MCF 10A (cell line): Measurements from ENCODE around the gene TBC1D2B. TPM values are rescaled to one million over a fixed set of nuclear protein-coding genes. Genes with fewer than 3 reads are reported as not detected.

Experiments used
- BruUV-seq: library from RNA; stranded (reverse); fragments of 400-500 nt; replicated peaks from 2 replicates; lab custom pipeline; 2021; lab: Mats Ljungman, UMichigan
- CTCF ChIA-PET: fragments of 300-600 bp; sonication (Branson Sonifier 250); formaldehyde crosslinking; extraction: SDS; loops from one replicate; lab custom pipeline; 2021; ENCODE audit warnings: antibody characterized with exemption, inconsistent platforms; lab: Yijun Ruan, JAX
- POLR2A ChIA-PET: fragments of 300-600, 350-650 bp; sonication (Branson Sonifier 250); formaldehyde crosslinking; extraction: SDS; loops from one replicate; lab custom pipeline; 2020; ENCODE audit warnings: antibody characterized with exemption, inconsistent platforms; lab: Yijun Ruan, JAX
- DNase-seq: peaks from one replicate; pipeline ENCODE4 v3.0.0-alpha.2; 2018; ENCODE audit not compliant: unreplicated experiment
- H3K27ac Mint-ChIP-seq: one replicate; pipeline ENCODE4 v1.8.0; 2022; ENCODE audit warnings: mild to moderate bottlenecking, low read depth, mixed read lengths; ENCODE audit not compliant: unreplicated experiment
- H3K27me3 Mint-ChIP-seq: one replicate; pipeline ENCODE4 v1.8.0; 2022; ENCODE audit warnings: mixed read lengths; ENCODE audit not compliant: insufficient read depth, unreplicated experiment
- H3K36me3 Mint-ChIP-seq: one replicate; pipeline ENCODE4 v1.8.0; 2022; ENCODE audit warnings: mild to moderate bottlenecking, moderate library complexity, mixed read lengths; ENCODE audit not compliant: insufficient read depth, unreplicated experiment
- H3K4me1 Mint-ChIP-seq: one replicate; pipeline ENCODE4 v1.8.0; 2022; ENCODE audit warnings: mixed read lengths; ENCODE audit not compliant: insufficient read depth, unreplicated experiment
- H3K4me3 Mint-ChIP-seq: one replicate; pipeline ENCODE4 v1.8.0; 2022; ENCODE audit warnings: mild to moderate bottlenecking, moderate library complexity, mixed read lengths; ENCODE audit not compliant: unreplicated experiment
- H3K9me3 Mint-ChIP-seq: one replicate; pipeline ENCODE4 v1.8.0; 2022; ENCODE audit warnings: mixed read lengths; ENCODE audit not compliant: unreplicated experiment
- intact Hi-C: fragments of 100-400 bp; cut with micrococcal nuclease; formaldehyde crosslinking; loops from 2 replicates; pipeline ENCODE4 v1.14.1; 2022
- total RNA-seq: library from RNA; stranded (reverse); gene quantifications from 2 replicates; pipeline ENCODE4 v1.2.3, GENCODE V29; 2022
- TF ChIP-seq, protein P1 (sequence below): fragments of 200-600 bp; IDR thresholded peaks from one replicate; pipeline ENCODE4 v1.8.0; 2022; ENCODE audit warnings: antibody characterized with exemption, mild to moderate bottlenecking; ENCODE audit not compliant: unreplicated experiment

TBC1D2B gene
- total RNA-seq, 1 experiment from 2014 or later: 21.2 TPM

DNA sequence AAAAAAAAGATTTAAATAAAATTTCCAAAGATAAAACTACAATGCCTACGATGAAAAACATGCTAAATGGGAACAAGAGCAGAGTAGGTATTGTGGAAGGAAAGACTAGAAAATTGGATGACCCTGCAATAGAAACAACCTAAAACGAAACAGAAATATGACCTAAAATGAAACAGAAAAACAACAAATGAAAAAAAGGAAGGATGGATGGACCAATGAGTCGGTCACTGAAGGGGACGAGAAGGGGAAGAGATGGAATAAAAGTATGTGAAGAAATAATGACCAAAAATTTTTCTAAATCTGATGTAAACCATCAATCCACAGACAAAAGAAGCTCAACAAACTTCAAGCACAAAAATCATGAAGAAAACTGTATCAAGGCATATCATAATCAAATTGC is 44.8 kb downstream of the TBC1D2B start:
- no TSS peak for BruUV-seq
- intact Hi-C loops: no loop called here
- POLR2A ChIA-PET: interaction anchor here (1.0 to 2.0 kb wide), 3 partner anchors 12 to 39 kb away, joined by 3 to 5 read pairs (median 5); no protein-coding TSS in a partner anchor
- no peak for DNase-seq
- no peaks in the 10 kb centered on the region for H3K27me3 Mint-ChIP-seq
- peaks cover 34% of the 10 kb centered on the region for H3K36me3 Mint-ChIP-seq
- no peak overlapping the region for H3K27ac Mint-ChIP-seq
- CTCF ChIA-PET: interaction anchor here (0.7 kb wide), 1 partner anchor 13 kb away, joined by 3 read pairs; no protein-coding TSS in a partner anchor
- no peaks in the 10 kb centered on the region for H3K9me3 Mint-ChIP-seq
- TF ChIP-seq, protein P1, sequence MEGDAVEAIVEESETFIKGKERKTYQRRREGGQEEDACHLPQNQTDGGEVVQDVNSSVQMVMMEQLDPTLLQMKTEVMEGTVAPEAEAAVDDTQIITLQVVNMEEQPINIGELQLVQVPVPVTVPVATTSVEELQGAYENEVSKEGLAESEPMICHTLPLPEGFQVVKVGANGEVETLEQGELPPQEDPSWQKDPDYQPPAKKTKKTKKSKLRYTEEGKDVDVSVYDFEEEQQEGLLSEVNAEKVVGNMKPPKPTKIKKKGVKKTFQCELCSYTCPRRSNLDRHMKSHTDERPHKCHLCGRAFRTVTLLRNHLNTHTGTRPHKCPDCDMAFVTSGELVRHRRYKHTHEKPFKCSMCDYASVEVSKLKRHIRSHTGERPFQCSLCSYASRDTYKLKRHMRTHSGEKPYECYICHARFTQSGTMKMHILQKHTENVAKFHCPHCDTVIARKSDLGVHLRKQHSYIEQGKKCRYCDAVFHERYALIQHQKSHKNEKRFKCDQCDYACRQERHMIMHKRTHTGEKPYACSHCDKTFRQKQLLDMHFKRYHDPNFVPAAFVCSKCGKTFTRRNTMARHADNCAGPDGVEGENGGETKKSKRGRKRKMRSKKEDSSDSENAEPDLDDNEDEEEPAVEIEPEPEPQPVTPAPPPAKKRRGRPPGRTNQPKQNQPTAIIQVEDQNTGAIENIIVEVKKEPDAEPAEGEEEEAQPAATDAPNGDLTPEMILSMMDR: no peak
- H3K4me1 Mint-ChIP-seq: peaks cover 18% of the 10 kb centered on the region
- H3K4me3 Mint-ChIP-seq: no peak overlapping the region

DNA sequence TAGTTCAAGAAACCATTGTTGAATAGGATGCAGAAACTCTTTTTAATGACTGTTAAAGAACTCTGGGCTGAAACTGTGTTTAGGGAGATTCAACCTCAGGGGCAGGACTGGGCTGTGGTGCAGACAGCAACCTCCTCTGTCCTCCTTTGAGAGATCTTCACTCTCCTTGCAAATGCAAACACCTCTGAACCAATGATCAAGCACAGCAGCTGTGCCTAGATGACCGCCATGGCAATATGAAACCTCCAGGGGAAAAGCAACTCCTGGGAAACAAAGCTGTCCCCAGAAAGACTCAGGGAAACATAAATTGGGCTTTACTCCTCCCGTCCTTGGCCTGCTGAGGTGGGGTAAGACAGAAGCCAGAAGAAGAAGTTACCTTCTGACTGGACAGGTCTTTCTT is 52.6 kb downstream of the TBC1D2B start:
- DNase-seq: no peak
- ChIA-PET POLR2A (interaction anchor here (0.6 kb wide), 1 partner anchor 515 kb away, joined by 3 read pairs; the partner anchor contains the start of gene PSMA4), CTCF (interaction anchor here (1.2 kb wide), 1 partner anchor 11 kb away, joined by 4 read pairs; no protein-coding TSS in a partner anchor)
- Mint-ChIP-seq H3K27me3 (no peaks in the 10 kb centered on the region), H3K4me1 (no peaks in the 10 kb centered on the region), H3K27ac (no peak overlapping the region), H3K36me3 (peaks cover 78% of the 10 kb centered on the region), H3K9me3 (no peaks in the 10 kb centered on the region), H3K4me3 (no peak overlapping the region)
- intact Hi-C loops: no loop called here
- no TSS peak for BruUV-seq
- TF ChIP-seq, protein P1: no peak

DNA sequence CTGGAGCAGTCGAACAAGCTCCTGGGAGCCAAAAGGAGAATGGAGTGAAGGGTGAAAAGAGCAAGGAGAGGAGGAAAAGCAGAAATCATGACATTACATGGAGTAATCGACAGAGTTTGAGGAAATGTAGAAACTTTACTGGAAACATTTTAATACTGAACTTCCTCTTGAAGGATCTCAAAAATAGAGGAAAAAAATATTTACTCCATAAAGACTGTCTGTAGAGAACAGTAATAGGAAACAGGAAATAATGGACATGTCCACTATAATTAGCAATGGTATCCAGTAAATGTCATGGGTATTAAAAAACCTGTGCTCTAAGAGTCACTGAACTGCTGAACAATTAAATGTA is 53.0 kb downstream of the TBC1D2B start:
- POLR2A ChIA-PET: interaction anchor here (0.6 to 0.7 kb wide), 2 partner anchors 20 to 515 kb away, joined by 3 read pairs; partner anchors contain the start of gene PSMA4
- CTCF ChIA-PET: interaction anchor here (0.6 to 1.2 kb wide), 2 partner anchors 11 to 22 kb away, joined by 4 read pairs; no protein-coding TSS in a partner anchor

DNA sequence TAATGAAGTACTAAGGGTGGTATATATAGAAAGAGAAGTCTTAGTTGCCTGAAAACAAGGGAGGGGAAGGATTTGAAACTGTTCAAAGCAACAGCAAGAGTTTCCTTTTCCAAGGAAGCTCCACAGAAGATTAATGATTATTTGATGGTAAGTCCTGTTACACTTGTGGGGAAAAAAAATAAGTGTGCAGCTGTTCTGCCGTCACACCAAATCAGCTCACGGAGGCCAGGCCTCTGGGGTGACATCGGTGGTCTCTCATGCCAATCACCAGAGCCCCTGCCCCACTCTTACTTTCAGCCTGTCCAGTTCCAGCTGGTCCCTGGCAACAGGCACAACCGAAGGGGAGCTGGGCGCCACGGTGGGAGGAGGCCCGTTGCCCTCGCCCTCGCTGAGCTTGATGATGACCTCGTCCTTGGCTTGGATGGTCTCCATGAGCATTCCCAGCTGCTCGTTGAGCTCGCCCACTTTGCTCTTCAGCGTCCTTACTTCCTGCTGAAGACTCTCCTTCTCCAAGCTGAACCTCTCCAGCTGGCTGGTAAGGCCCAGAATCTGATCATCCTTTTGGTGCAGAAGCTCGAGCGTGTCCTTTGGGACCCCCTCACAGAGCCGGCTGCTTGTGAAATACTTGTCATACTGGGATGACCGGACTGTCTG is 53.5 kb downstream of the TBC1D2B start:
- no peak overlapping the region for H3K4me3 Mint-ChIP-seq
- H3K27ac Mint-ChIP-seq: peak overlapping the region; percentile 69
- no TSS peak for BruUV-seq
- ChIA-PET POLR2A (interaction anchor here (0.6 to 1.0 kb wide), 3 partner anchors 12 to 516 kb away, joined by 3 read pairs; partner anchors contain the start of gene PSMA4), CTCF (interaction anchor here (0.6 to 1.2 kb wide), 3 partner anchors 12 to 22 kb away, joined by 3 to 4 read pairs (median 4); no protein-coding TSS in a partner anchor)
- no peaks in the 10 kb centered on the region for H3K27me3 Mint-ChIP-seq
- TF ChIP-seq, protein P1: no peak
- intact Hi-C loops: no loop called here
- H3K9me3 Mint-ChIP-seq: no peaks in the 10 kb centered on the region
- peaks cover 69% of the 10 kb centered on the region for H3K36me3 Mint-ChIP-seq
- no peak for DNase-seq
- no peaks in the 10 kb centered on the region for H3K4me1 Mint-ChIP-seq

More for the DNA sequence above, 53.0 kb downstream of the TBC1D2B start:
- no peaks in the 10 kb centered on the region for H3K27me3 Mint-ChIP-seq
- no peak overlapping the region for H3K4me3 Mint-ChIP-seq
- H3K36me3 Mint-ChIP-seq: peaks cover 74% of the 10 kb centered on the region
- no TSS peak for BruUV-seq
- no peaks in the 10 kb centered on the region for H3K9me3 Mint-ChIP-seq
- no peak for DNase-seq
- no peaks in the 10 kb centered on the region for H3K4me1 Mint-ChIP-seq
- no peak overlapping the region for H3K27ac Mint-ChIP-seq
- intact Hi-C loops: no loop called here
- TF ChIP-seq, protein P1: no peak
